NCI-H2107 treated with DMSO at 0.1 percent for 48 hours (cell line): ENCODE results near the gene DEFB124.
"Not testable (repeated sequence)": the region's sequence is repeated elsewhere in the genome, so short reads cannot be mapped to it uniquely, and the experiment has no call there.

Source experiments
- DNase-seq: peaks from one replicate; lab custom pipeline; 2025; ENCODE audit not compliant: unreplicated experiment; lab: John Stamatoyannopoulos, UW

DEFB124 gene

DNA sequence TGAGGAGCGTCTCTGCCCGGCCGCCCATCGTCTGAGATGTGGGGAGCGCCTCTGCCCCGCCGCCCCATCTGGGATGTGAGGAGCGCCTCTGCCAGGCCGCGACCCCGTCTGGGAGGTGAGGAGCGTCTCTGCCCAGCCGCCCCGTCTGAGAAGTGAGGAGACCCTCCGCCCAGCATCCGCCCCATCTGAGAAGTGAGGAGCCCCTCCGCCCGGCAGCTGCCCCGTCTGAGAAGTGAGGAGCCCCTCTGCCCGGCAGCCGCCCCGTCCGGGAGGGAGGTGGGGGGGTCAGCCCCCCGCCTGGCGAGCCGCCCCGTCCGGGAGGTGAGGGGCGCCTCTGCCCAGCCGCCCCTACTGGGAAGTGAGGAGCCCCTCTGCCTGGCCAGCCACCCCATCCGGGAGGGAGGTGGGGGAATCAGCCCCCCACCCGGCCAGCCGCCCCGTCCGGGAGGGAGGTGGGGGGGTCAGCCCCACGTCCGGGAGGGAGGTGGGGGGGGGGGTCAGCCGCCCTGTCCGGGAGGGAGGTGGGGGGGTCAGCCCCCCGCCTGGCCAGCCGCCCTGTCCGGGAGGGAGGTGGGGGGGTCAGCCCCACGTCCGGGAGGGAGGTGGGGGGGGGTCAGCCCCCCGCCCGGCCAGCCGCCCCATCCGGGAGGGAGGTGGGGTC lies 47.9 kb downstream of the DEFB124 start:
- DNase-seq = not testable (repeated sequence)

- no peak for DNase-seq
These were observed 49.1 kb downstream of the DEFB124 start for GRCh38 chr20:31425797-31426196.

DNA sequence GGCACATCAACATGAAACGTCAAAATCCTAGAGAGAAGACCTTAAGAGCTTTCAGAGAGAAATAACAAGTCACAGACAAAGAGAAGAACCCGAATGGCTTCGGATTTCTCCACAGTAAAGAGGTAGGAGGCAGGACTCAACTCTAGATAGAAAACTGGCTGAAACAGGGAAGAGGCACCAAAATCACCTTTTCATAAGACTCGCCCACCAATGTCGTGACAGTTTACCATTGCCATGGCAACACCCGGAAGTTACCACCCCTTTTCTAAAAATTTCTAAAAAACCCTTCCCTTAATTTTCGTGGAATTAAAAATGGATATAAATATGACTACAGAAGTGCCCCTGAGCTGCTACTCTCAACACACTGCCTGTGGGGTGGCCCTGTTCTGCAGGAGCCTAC lies 56.6 kb downstream of the DEFB124 start:
- DNase-seq = no peak

GRCh38 chr20:31415653-31416052 lies 59.3 kb downstream of the DEFB124 start:
- DNase-seq = no peak
